ENCODE measurements around the gene RLIM.
"Not testable (repeated sequence)": the region's sequence is repeated elsewhere in the genome, so short reads cannot be mapped to it uniquely, and the experiment has no call there.

RLIM gene

DNA sequence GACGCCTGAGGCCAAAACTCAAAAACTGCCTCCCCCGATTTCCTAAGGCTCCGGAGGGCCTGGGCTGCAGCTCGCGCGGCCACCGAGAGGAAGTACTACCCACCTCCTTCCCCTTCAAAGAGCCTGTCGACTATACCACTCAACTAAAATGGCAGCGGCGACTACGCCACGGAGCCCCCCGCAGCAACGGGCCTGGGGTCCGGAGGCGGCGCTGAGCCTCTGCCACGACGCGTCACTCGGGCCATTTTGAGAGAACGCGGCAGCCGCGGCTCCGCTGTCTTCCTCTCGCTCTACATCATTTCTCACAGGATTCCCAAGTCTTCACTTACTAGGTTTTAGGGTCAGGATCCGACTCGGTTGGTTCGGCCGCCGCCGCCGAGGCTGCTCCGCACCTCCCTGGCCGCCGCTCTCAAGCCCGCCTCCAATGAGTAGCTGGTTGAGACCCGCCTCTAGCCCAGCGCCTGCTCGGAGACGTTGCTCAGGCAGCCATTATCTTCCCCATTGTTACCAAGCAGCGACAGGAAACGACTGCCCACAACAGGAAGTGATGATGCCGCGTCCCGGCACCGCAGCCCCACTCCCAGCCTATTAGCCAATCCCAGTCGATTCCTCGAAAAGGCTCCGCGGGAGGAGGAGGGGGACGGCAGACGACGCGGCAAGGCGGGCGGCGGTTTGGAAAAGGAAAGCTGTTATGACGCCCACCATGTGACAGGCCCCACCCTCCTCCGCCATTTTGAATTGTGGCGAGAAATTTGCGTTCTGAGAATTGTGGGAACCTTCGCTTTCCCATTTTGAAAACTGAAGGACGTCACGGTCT is at the start of gene RLIM:
RLIM (minus strand) TSS at position 532 of the 817 bp plus-strand sequence. CDS start 18,647 bp downstream, outside the sequence.
- peak; percentile 86 for DNase-seq

GRCh38 chrX:74656079-74656745 is 41.8 kb upstream of the RLIM start:
- no peak for DNase-seq

GRCh38 chrX:74654953-74655352 is 40.5 kb upstream of the RLIM start:
- DNase-seq: not testable (repeated sequence)

DNA sequence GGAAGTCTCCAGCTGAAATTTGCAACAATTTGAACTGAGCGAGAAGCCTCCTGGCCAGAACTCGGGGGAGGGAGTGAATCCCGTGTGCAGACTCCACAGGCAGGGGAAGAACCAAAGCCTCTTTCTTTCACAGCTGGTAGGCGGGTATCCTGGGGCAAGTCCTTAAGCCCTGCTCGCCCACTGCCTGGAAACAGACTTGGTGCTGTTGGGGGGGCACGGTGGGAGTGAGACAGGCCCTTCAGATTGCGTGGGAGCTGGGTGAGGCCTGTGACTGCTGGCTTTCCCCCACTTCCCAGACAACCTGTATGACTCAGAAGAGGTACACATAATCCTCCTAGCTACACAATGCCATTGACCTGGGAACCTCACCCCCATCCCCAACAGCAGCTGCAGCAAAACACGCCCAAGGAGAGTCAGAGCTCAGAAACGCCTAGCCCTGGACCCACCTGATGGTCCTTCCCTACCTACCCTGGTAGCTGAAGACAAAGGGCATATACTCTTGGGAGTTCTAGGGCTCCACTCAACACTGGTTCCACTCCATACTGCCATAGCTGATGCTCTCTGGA is 22.4 kb upstream of the RLIM start:
- DNase-seq: no peak

GRCh38 chrX:74613370-74614092 is 893 bp downstream of the RLIM start:
- peak; percentile 12 for DNase-seq

DNA sequence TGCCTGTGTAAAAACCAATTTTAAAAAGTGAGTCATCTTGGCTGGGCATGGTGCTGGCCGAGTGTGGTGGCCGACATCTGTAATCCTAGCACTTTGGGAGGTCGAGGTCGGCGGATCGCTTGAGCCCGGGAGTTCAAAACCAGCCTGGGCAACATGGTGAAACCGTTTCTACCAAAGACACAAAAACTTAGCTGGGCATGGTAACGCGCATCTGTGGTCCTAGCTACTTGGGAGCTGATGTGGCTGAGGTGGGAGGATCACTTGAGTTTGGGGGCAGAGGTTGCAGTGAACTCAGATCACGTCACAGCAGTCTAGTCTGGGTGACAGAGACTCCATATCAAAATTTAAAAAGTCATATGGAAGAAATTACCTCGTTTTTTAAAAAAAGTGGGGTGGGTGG is 7.6 kb downstream of the RLIM start:
- no peak for DNase-seq

- DNase-seq: no peak
These were observed 8.1 kb downstream of the RLIM start for GRCh38 chrX:74606342-74606741.

- DNase-seq: no peak
These were observed 11.4 kb downstream of the RLIM start for GRCh38 chrX:74603040-74603439.

GRCh38 chrX:74602142-74602541 is 12.3 kb downstream of the RLIM start:
- DNase-seq: no peak

DNA sequence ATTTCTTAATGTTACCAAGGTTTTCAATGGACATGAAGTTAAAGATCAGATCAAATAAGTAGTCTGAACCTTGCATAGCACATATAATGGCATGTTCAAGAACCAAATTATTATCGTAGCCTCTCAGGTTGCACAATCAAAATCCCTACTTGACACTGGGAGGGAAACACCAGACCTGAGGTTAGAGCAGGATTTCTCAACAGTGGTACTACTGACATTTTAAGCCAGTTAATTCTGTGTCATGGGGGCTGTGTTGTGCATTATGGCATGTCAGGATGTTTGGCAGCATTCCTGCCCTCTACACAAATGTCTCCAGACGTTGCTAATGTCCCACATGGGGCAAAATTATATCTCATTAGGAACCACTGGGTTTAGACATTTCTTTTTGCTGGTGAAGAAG is 20.8 kb downstream of the RLIM start:
- no peak for DNase-seq

- DNase-seq: no peak
These were observed 28.7 kb downstream of the RLIM start for GRCh38 chrX:74585766-74586165.

DNA sequence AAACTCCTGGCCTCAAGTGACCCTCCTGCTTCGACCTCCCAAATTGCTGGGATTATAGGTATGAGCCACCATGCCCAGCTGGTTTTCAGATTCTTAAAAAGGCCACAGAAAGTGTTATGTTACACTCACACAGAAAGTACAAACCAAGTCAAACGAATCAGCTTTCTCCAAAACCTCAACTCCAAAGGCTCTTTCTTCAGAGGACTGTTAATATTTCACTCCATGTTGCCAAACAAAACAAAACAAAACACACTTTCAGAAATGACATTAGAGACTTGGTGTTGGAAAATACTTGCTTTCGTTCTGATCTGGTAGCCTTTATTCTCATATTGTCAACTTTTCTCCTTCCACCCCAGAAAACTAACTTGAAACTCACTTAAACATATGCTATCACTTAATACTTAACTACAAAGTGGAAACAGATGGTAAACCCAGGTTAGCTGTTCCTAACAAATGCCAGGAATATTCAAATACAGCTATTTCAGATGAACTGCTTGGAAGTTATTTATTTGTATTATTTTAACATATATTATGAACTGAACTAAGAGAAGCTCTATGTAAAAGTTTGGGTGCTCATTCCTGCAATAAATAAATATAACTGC is 34.7 kb downstream of the RLIM start:
- DNase-seq: no peak

GRCh38 chrX:74578137-74578536 is 36.3 kb downstream of the RLIM start:
- DNase-seq: no peak

- no peak for DNase-seq
These were observed 57.0 kb downstream of the RLIM start for GRCh38 chrX:74557378-74557777.

DNA sequence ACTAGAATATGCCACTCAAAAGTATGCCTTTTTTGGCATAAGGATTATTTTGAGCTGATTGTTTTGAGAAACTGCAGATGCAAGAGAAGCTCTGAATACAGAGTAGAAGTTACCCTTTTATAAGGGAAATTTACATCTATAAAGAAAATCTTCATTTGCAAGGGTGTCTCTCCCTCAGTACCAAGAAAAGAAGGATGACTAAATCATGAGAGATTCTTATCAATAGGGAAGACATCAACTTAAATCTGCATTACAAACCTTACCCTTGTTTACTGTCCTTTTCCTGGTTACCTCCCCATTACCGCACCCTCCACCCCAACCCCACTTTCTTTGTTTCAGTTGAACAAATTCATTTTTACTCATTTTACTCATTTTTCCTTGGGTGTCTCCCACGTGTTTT is 62.5 kb downstream of the RLIM start:
- no peak for DNase-seq

DNA sequence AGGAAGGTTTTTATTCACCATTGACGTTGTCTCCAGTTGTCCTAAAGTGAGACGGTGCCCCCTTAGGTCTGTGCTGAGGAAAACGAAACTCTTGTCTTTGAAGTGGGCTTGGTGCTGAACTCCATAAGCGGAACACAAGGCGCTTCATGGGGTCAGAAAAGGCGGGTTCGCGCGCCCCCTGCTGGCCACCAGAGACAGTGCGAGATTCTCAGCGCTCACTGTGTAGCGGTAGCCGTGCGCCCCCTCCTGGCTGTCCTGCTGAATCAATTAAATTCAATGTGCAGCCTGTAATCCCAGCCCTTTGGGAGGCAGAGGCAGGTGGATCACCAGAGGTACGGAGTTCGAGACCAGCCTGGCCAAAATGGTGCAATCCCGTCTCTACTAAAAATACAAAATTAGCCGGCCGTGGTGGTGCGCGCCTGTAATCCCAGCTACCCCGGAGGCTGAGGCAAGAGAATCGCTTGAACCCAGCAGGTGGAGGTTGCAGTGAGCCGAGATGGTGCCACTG is 64.1 kb downstream of the RLIM start:
- peak; percentile 23 for DNase-seq

DNA sequence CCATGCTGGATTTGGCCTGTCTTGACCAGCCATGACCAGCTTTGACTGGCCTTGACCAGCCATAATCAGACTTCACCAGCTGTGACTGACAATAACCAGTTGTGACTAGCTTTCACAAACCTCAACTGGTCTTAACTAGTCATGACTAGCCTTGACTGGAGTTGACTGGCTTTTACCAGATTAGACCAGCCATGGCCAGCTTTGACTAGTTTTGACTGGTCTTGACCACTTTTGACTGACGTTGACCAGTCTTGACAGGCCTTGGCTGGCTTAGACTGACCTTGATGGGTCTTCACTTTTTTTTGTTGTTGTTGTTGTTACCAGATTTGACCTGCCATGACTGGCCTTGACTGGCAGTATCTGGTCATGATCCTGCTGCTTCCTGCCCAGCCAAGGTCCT is 67.4 kb downstream of the RLIM start:
- no peak for DNase-seq

DNA sequence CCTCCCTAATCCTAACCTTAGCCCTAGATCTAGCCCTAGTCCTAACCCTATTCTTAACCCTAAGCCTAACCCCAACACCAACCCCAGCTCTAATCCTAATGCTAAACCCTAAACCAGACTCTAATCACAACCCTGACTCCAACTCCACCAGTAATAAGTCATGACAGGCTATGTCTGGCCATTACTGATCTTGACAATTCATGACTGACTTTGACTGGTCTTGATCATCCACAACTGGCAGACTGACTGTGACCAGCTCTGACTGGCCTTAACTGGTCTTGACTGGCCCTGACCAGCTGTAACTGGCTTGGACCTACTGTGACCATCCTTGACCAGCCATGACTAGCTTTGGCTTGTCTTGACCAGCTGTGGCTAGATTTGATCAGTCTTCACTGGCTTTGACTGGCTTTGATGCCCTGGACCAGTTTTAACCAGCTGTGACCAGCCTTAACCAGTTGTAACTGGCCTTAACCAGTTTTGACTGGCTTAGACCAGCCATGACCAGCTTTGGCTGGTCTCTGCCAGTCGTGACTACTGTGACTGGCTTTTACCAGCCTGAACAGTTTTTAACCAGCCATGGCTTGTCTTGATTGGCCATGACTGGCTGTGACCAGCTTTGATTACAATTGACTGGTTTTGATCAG is 68.4 kb downstream of the RLIM start:
- no peak for DNase-seq

- DNase-seq: no peak
These were observed 73.7 kb downstream of the RLIM start for GRCh38 chrX:74540635-74541249.

- DNase-seq: no peak
These were observed 77.5 kb downstream of the RLIM start for GRCh38 chrX:74536832-74537371.

DNA sequence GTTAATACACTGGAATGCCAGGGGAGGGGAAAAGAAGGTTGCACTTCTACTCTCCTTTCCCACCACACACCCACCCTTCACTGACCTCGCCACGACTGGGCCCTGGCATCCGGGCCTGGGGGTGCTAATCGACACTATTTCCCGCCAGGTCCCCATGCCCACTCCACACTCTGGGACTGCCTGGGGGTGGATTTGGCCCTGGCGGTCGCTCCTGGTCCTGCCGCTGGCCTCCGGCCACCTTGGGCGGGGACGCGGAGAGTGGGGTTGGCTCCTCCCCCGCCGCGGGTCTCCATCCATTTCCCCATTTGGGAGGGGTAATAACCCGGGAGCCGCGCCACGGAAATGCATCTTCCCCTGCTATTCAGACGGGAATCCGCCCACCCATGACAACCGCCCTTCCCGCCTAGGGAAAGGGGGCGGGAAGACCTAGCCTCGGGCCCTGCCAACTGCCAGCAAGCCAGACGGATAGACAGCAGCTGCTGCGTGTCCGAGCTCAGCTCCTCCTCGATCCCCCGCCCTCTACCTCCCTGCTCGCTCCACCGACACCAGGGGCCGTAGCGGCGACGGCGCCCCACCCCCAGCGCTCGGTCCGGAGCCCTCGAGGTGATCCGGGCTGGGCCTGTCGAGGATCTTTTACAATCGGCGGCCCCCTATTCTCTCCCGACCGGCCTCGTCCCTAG is 78.1 kb downstream of the RLIM start:
- DNase-seq: peak; percentile 43
